Measurements from ENCODE around the gene C2orf76.

Gene C2orf76

GRCh38 chr2:119387381-119388129, 20.9 kb upstream of the C2orf76 start:
- Histone ChIP-seq H3K9me2 (ENCODE audit: low read depth, low read length) (no peaks in the 10 kb centered on the region), H3K9ac (ENCODE audit: low read length) (no peak overlapping the region), H4K20me1 (ENCODE audit: insufficient read depth, low read length) (no peaks in the 10 kb centered on the region), H3K4me2 (ENCODE audit: low read length) (no peak overlapping the region), H3K4me3 (ENCODE audit: low read depth, low read length, poor library complexity, severe bottlenecking) (no peak overlapping the region), H3K27me3 (ENCODE audit: insufficient read depth, low read length) (no peaks in the 10 kb centered on the region), H3K9me3 (ENCODE audit: low read length) (no peaks in the 10 kb centered on the region), H2AFZ (ENCODE audit: low read length) (no peak overlapping the region), H3K4me1 (ENCODE audit: insufficient read depth, low read length, severe bottlenecking) (no peaks in the 10 kb centered on the region), H3K36me3 (ENCODE audit: insufficient read depth, low read length) (no peaks in the 10 kb centered on the region), H3K79me2 (ENCODE audit: insufficient read depth, low read length) (no peaks in the 10 kb centered on the region), H3F3A (ENCODE audit: insufficient read depth, low read length) (no peaks in the 10 kb centered on the region), H3K27ac (ENCODE audit: low read depth, low read length, poor library complexity, severe bottlenecking) (no peak overlapping the region)
- no peak for TF ChIP-seq CTCF (IDR thresholded peaks at IDR 0.05; ENCODE audit: low read length)
- TF ChIP-seq EZH2 (IDR thresholded peaks at IDR 0.05; ENCODE audit: borderline replicate concordance, low read length): no peak

GRCh38 chr2:119385466-119385865, 18.8 kb upstream of the C2orf76 start:
- Histone ChIP-seq H3K9me3 (ENCODE audit: low read length) (no peaks in the 10 kb centered on the region), H3K9ac (ENCODE audit: low read length) (no peak overlapping the region), H3K4me1 (ENCODE audit: insufficient read depth, low read length, severe bottlenecking) (no peaks in the 10 kb centered on the region), H3K4me3 (ENCODE audit: low read depth, low read length, poor library complexity, severe bottlenecking) (no peak overlapping the region), H3F3A (ENCODE audit: insufficient read depth, low read length) (no peaks in the 10 kb centered on the region), H3K4me2 (ENCODE audit: low read length) (no peak overlapping the region), H3K27ac (ENCODE audit: low read depth, low read length, poor library complexity, severe bottlenecking) (no peak overlapping the region), H3K9me2 (ENCODE audit: low read depth, low read length) (no peaks in the 10 kb centered on the region), H3K36me3 (ENCODE audit: insufficient read depth, low read length) (no peaks in the 10 kb centered on the region), H3K27me3 (ENCODE audit: insufficient read depth, low read length) (no peaks in the 10 kb centered on the region), H2AFZ (ENCODE audit: low read length) (no peak overlapping the region), H3K79me2 (ENCODE audit: insufficient read depth, low read length) (no peaks in the 10 kb centered on the region), H4K20me1 (ENCODE audit: insufficient read depth, low read length) (no peaks in the 10 kb centered on the region)
- no peak for TF ChIP-seq EZH2 (IDR thresholded peaks at IDR 0.05; ENCODE audit: borderline replicate concordance, low read length)
- no peak for TF ChIP-seq CTCF (IDR thresholded peaks at IDR 0.05; ENCODE audit: low read length)

DNA sequence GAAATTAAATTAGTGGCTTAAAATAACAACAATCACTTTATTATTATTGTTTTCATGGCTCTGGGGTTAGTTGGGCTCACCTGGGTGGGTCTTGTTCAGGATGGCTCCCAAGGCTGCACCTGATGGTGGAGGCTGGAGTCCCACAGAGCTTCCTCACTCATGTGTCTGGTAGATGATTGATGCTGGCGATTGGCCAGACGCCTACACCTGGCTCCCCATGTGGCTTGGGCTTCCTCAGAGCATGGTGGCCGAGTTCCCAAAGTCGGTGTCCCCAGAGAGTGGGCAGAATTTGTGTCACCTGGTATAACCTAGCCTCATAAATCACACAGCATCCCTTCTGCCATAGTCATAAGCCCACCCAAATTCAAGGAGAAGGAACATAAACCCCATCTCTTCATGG, 18.3 kb upstream of the C2orf76 start:
- TF ChIP-seq EZH2 (IDR thresholded peaks at IDR 0.05; ENCODE audit: borderline replicate concordance, low read length) (no peak), CTCF (IDR thresholded peaks at IDR 0.05; ENCODE audit: low read length) (no peak)
- H3K9me3 ChIP-seq (ENCODE audit: low read length): no peaks in the 10 kb centered on the region
- H3K4me2 ChIP-seq (ENCODE audit: low read length): no peak overlapping the region
- H4K20me1 ChIP-seq (ENCODE audit: insufficient read depth, low read length): no peaks in the 10 kb centered on the region
- no peaks in the 10 kb centered on the region for H3K79me2 ChIP-seq (ENCODE audit: insufficient read depth, low read length)
- no peak overlapping the region for H3K4me3 ChIP-seq (ENCODE audit: low read depth, low read length, poor library complexity, severe bottlenecking)
- no peak overlapping the region for H2AFZ ChIP-seq (ENCODE audit: low read length)
- no peaks in the 10 kb centered on the region for H3K9me2 ChIP-seq (ENCODE audit: low read depth, low read length)
- no peaks in the 10 kb centered on the region for H3K4me1 ChIP-seq (ENCODE audit: insufficient read depth, low read length, severe bottlenecking)
- H3K27ac ChIP-seq (ENCODE audit: low read depth, low read length, poor library complexity, severe bottlenecking): no peak overlapping the region
- no peaks in the 10 kb centered on the region for H3F3A ChIP-seq (ENCODE audit: insufficient read depth, low read length)
- no peaks in the 10 kb centered on the region for H3K36me3 ChIP-seq (ENCODE audit: insufficient read depth, low read length)
- H3K27me3 ChIP-seq (ENCODE audit: insufficient read depth, low read length): no peaks in the 10 kb centered on the region
- no peak overlapping the region for H3K9ac ChIP-seq (ENCODE audit: low read length)

All from OCI-LY1 (cell line).